Endothelial cell of umbilical vein (primary cell): ENCODE results near the gene HMCES. TPM values are rescaled to one million over a fixed set of nuclear protein-coding genes. Genes with fewer than 3 reads are reported as not detected.

Experiments used
- BruUV-seq: library from RNA; stranded (reverse); fragments of 400-500 nt; replicated peaks from 2 replicates; lab custom pipeline; 2021; lab: Mats Ljungman, UMichigan
- CTCF ChIA-PET: fragments of 300-600, 350-600 bp; sonication (Branson Sonifier 250); formaldehyde crosslinking; loops from one replicate; lab custom pipeline; 2021; ENCODE audit warnings: antibody characterized with exemption, inconsistent platforms; lab: Charles Lee
- POLR2A ChIA-PET: fragments of 300-600, 350-600 bp; sonication (Branson Sonifier 250); formaldehyde crosslinking; loops from one replicate; lab custom pipeline; 2021; ENCODE audit warnings: antibody characterized with exemption, inconsistent platforms; lab: Charles Lee
- DNase-seq: peaks from one replicate; pipeline ENCODE4 v3.0.0-alpha.2; 2011; ENCODE audit warnings: low read depth, low spot score
- FAIRE-seq: peaks from 2 replicates; lab custom pipeline; 2011; peaks lifted over from hg19 to GRCh38; lab: Jason Lieb, UNC
- H2AFZ ChIP-seq: 2 replicates; pipeline ENCODE4 v1.6.0; 2012; ENCODE audit warnings: low read depth, low read length, control low read depth, inconsistent platforms
- H3K27ac ChIP-seq: 2 replicates; pipeline ENCODE4 v1.5.1; 2011; ENCODE audit warnings: low read depth, mild to moderate bottlenecking, control low read depth, low read length, moderate library complexity; ENCODE audit not compliant: insufficient read depth
- H3K27me3 ChIP-seq, 2 experiments: 2 replicates each; pipeline versions ENCODE4 v1.6.0 to v1.6.1; 2011; ENCODE audit warnings: low read length in 2 of 2, mixed read lengths in 1 of 2; ENCODE audit not compliant: control insufficient read depth in 2 of 2, insufficient read depth in 2 of 2
- H3K36me3 ChIP-seq, 2 experiments: 2 replicates in 1 of 2; 3 replicates in 1 of 2; pipeline ENCODE4 v1.5.1; 2011; ENCODE audit warnings: low read length in 2 of 2, mild to moderate bottlenecking in 1 of 2, moderate library complexity in 1 of 2; ENCODE audit not compliant: control insufficient read depth in 2 of 2, insufficient read depth in 2 of 2; ENCODE audit errors: extremely low read depth in 1 of 2
- H3K4me1 ChIP-seq: 3 replicates; pipeline ENCODE4 v1.5.1; 2011; ENCODE audit warnings: mild to moderate bottlenecking, low read length; ENCODE audit not compliant: control insufficient read depth, insufficient read depth; ENCODE audit errors: extremely low read depth
- H3K4me2 ChIP-seq: 2 replicates; pipeline ENCODE4 v1.6.1; 2011; ENCODE audit warnings: low read length, control low read depth, mixed read lengths; ENCODE audit not compliant: insufficient read depth
- H3K4me3 ChIP-seq, 3 experiments: fragments of 200-600 bp in 1 of 3; sonication (generic), shearing (Covaris generic) in 1 of 3; replicated peaks in 1 of 3; 2 replicates each; pipeline ENCODE4 v1.5.1; 2011 to 2016; ENCODE audit warnings: control low read depth in 3 of 3, low read length in 3 of 3, mild to moderate bottlenecking in 2 of 3, inconsistent platforms in 1 of 3, low read depth in 1 of 3, moderate library complexity in 1 of 3; ENCODE audit not compliant: insufficient read depth in 1 of 3
- H3K79me2 ChIP-seq: 2 replicates; pipeline ENCODE4 v1.6.0; 2012; ENCODE audit warnings: low read length, inconsistent platforms; ENCODE audit not compliant: control insufficient read depth, insufficient read depth
- H3K9ac ChIP-seq: replicated peaks from 2 replicates; pipeline ENCODE3; 2011; ENCODE audit warnings: low read length, control low read depth; ENCODE audit not compliant: insufficient read depth; ENCODE audit errors: extremely low read depth
- H3K9me1 ChIP-seq: replicated peaks from 3 replicates; pipeline ENCODE4 v1.6.0; 2011; ENCODE audit warnings: mild to moderate bottlenecking, low read length; ENCODE audit not compliant: control insufficient read depth, insufficient read depth; ENCODE audit errors: extremely low read depth
- H3K9me3 ChIP-seq: replicated peaks from 2 replicates; pipeline ENCODE4 v1.5.1; 2012; ENCODE audit warnings: low read length, inconsistent platforms; ENCODE audit not compliant: control insufficient read depth, insufficient read depth
- H4K20me1 ChIP-seq: replicated peaks from 2 replicates; pipeline ENCODE3; 2011; ENCODE audit warnings: mild to moderate bottlenecking, low read length; ENCODE audit not compliant: control insufficient read depth, insufficient read depth; ENCODE audit errors: extremely low read depth
- EZH2 ChIP-seq: IDR thresholded peaks from 2 replicates; pipeline ENCODE4 v1.6.1; 2012; ENCODE audit warnings: borderline replicate concordance, low read depth, mild to moderate bottlenecking, moderate library complexity, low read length, inconsistent platforms; ENCODE audit not compliant: severe bottlenecking
- FOS ChIP-seq: IDR thresholded peaks from 2 replicates; pipeline ENCODE4 v1.6.1; 2011; ENCODE audit warnings: mild to moderate bottlenecking, low read length, moderate library complexity, borderline replicate concordance; ENCODE audit not compliant: insufficient read depth
- GATA2 ChIP-seq: IDR thresholded peaks from 2 replicates; pipeline ENCODE4 v1.7.0; 2011; ENCODE audit warnings: low read depth, mild to moderate bottlenecking, moderate library complexity, mixed read lengths, low read length; ENCODE audit not compliant: insufficient read length, insufficient read depth
- JUN ChIP-seq: IDR thresholded peaks from 2 replicates; pipeline ENCODE4 v1.6.1; 2011; ENCODE audit warnings: borderline replicate concordance, low read depth; ENCODE audit not compliant: insufficient read length, insufficient read depth
- MYC ChIP-seq: IDR thresholded peaks from one replicate; pipeline ENCODE4 v1.6.1; 2011; ENCODE audit warnings: mild to moderate bottlenecking, low read depth, low read length
- POLR2A ChIP-seq: IDR thresholded peaks from 2 replicates; pipeline ENCODE4 v1.6.1; 2012; ENCODE audit warnings: low read depth, mild to moderate bottlenecking, control low read depth, low read length
- POLR2AphosphoS5 ChIP-seq: IDR thresholded peaks from 2 replicates; pipeline ENCODE4 v1.6.1; 2012; ENCODE audit warnings: low read depth, mild to moderate bottlenecking, control low read depth, low read length, moderate library complexity; ENCODE audit not compliant: insufficient read depth
- dilution Hi-C: fragments of 300-500 bp; cut with MboI; formaldehyde crosslinking; loops from one replicate; pipeline ENCODE4 v1.15.0; 2019; ENCODE audit warnings: low sequenced_read_pairs; ENCODE audit not compliant: extremely low pct_ligation_motif_present
- intact Hi-C: fragments of 100-400 bp; cut with micrococcal nuclease; formaldehyde crosslinking; loops from one replicate; pipeline ENCODE4 v1.10.0; 2022
- polyA plus RNA-seq, 4 experiments: library from polyadenylated mRNA; depleted of rRNA in 3 of 4; stranded (reverse) in 3 of 4; unstranded in 1 of 4; fragments of >200 nt; gene quantifications; 2 replicates each; pipeline versions ENCODE4 v1.2.1 to v1.2.3, GENCODE V29; 2011 to 2012; ENCODE audit warnings: missing spikeins in 1 of 4
- total RNA-seq: library from RNA; stranded (reverse); gene quantifications from 2 replicates; pipeline ENCODE4 v1.2.3, GENCODE V29; 2021
- TF ChIP-seq, protein P1 (sequence below): IDR thresholded peaks from 2 replicates; pipeline ENCODE4 v1.6.1; 2011; ENCODE audit not compliant: insufficient read depth, insufficient read length
- TF ChIP-seq, protein P2 (sequence below), 2 donors: IDR thresholded peaks; 1 replicate in 1 of 2; 2 replicates in 1 of 2; pipeline ENCODE4 v1.5.1; 2011; ENCODE audit warnings: low read length in 2 of 2, mild to moderate bottlenecking in 2 of 2, moderate library complexity in 2 of 2, control low read depth in 1 of 2, inconsistent platforms in 1 of 2, low read depth in 1 of 2; ENCODE audit not compliant: insufficient read depth in 1 of 2; ENCODE audit errors: extremely low read depth in 1 of 2

HMCES gene
- total and polyA plus RNA-seq, 2 donors (not counting 3 experiments of a cell fraction or from before 2014, with no cell fraction given): 30.6 to 40.8 TPM

DNA sequence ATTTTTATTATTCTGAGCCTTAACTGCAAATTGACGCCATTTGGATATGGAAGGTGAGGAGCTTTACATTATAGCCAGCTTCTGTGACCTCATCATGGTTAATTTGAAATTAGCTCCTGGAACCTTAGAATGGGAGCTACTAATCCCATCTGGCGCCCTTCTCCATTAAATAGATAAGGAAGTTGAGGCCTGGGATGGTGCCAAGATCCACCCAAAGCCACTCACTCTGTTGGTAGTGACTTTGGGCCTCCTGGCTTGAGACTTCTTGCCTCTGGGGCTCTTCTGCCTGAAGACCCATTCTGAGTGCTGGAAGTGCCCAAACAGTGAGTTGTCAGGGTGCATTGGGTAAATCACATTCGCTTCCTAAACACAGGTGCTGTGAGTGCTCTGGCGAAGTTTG, 12.0 kb upstream of the HMCES start:
- DNase-seq (no peak), FAIRE-seq (no peak)
- H3K79me2 ChIP-seq: no peaks in the 10 kb centered on the region
- H4K20me1 ChIP-seq: no peaks in the 10 kb centered on the region
- no peak overlapping the region for H3K27ac ChIP-seq
- no peaks in the 10 kb centered on the region for H3K27me3 ChIP-seq
- H3K9ac ChIP-seq: no peak overlapping the region
- intact Hi-C loops (no loop called here), dilution Hi-C loops (no loop called here)
- no peaks in the 10 kb centered on the region for H3K9me1 ChIP-seq
- peaks cover 56 to 59% of the 10 kb centered on the region in 2 experiments for H3K36me3 ChIP-seq
- H3K4me2 ChIP-seq: no peak overlapping the region
- TF ChIP-seq, protein P1, sequence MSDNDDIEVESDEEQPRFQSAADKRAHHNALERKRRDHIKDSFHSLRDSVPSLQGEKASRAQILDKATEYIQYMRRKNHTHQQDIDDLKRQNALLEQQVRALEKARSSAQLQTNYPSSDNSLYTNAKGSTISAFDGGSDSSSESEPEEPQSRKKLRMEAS: no peak
- TF ChIP-seq FOS: no peak
- no peak for TF ChIP-seq EZH2
- no peak for TF ChIP-seq GATA2
- TF ChIP-seq POLR2A: no peak
- no peak for TF ChIP-seq MYC
- no peak for TF ChIP-seq POLR2AphosphoS5
- TF ChIP-seq JUN: no peak
- TF ChIP-seq, protein P2, sequence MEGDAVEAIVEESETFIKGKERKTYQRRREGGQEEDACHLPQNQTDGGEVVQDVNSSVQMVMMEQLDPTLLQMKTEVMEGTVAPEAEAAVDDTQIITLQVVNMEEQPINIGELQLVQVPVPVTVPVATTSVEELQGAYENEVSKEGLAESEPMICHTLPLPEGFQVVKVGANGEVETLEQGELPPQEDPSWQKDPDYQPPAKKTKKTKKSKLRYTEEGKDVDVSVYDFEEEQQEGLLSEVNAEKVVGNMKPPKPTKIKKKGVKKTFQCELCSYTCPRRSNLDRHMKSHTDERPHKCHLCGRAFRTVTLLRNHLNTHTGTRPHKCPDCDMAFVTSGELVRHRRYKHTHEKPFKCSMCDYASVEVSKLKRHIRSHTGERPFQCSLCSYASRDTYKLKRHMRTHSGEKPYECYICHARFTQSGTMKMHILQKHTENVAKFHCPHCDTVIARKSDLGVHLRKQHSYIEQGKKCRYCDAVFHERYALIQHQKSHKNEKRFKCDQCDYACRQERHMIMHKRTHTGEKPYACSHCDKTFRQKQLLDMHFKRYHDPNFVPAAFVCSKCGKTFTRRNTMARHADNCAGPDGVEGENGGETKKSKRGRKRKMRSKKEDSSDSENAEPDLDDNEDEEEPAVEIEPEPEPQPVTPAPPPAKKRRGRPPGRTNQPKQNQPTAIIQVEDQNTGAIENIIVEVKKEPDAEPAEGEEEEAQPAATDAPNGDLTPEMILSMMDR (IDR thresholded peaks at IDR 0.05; ENCODE audit: extremely low read depth in 1 of 2, insufficient read depth in 1 of 2, low read depth in 1 of 2, low read length in 2 of 2): no peak
- H3K4me3 ChIP-seq: no peak overlapping the region
- H3K9me3 ChIP-seq: no peaks in the 10 kb centered on the region
- no peaks in the 10 kb centered on the region for H3K4me1 ChIP-seq
- ChIA-PET POLR2A (interaction anchor here (0.6 kb wide), 1 partner anchor 319 kb away, joined by 3 read pairs; no protein-coding TSS in a partner anchor), CTCF (interaction anchor here (0.9 kb wide), 1 partner anchor 14 kb away, joined by 3 read pairs; no protein-coding TSS in a partner anchor)
- no peak overlapping the region for H2AFZ ChIP-seq
- no TSS peak for BruUV-seq
